SU-DHL-6 (cell line): ENCODE results near the gene MAPK12.

Experiments used
- H2AFZ ChIP-seq: fragments of 200-600 bp; sonication (generic); 2 replicates; pipeline ENCODE4 v1.6.1; 2014; ENCODE audit warnings: low read depth, mild to moderate bottlenecking, moderate library complexity, mixed read lengths, antibody characterized with exemption, low read length; ENCODE audit not compliant: severe bottlenecking
- H3F3A ChIP-seq: fragments of 200-600 bp; shearing (Covaris generic); 2 replicates; pipeline ENCODE4 v1.6.0; 2016; ENCODE audit warnings: antibody characterized with exemption, mild to moderate bottlenecking; ENCODE audit not compliant: insufficient read depth
- H3K27ac ChIP-seq: fragments of 200-600 bp; sonication (generic); 2 replicates; pipeline ENCODE4 v1.5.1; 2016; ENCODE audit warnings: low read depth, mild to moderate bottlenecking, low read length, moderate library complexity, mixed read lengths
- H3K27me3 ChIP-seq: fragments of 200-600 bp; sonication (generic), shearing (Covaris generic); 2 replicates; pipeline ENCODE4 v1.6.0; 2014; ENCODE audit warnings: mild to moderate bottlenecking, low read length
- H3K36me3 ChIP-seq: fragments of 200-600 bp; sonication (generic); 2 replicates; pipeline ENCODE4 v1.6.1; 2014; ENCODE audit warnings: mild to moderate bottlenecking, low read length, mixed read lengths
- H3K4me2 ChIP-seq: fragments of 300-600, 200-600 bp; shearing (Covaris generic), sonication (generic); 2 replicates; pipeline ENCODE4 v1.6.0; 2014; ENCODE audit warnings: low read length, low read depth, mild to moderate bottlenecking; ENCODE audit not compliant: poor library complexity, severe bottlenecking
- H3K4me3 ChIP-seq: fragments of 200-600 bp; sonication (generic); 2 replicates; pipeline ENCODE4 v1.5.1; 2014; ENCODE audit warnings: antibody characterized with exemption, low read length, mild to moderate bottlenecking, mixed read lengths; ENCODE audit not compliant: insufficient read depth, poor library complexity, severe bottlenecking
- H3K79me2 ChIP-seq: fragments of 200-600 bp; sonication (generic); 2 replicates; pipeline ENCODE4 v1.6.1; 2014; ENCODE audit warnings: mild to moderate bottlenecking, low read length, moderate library complexity; ENCODE audit not compliant: insufficient read depth
- H3K9ac ChIP-seq: fragments of 200-600 bp; sonication (generic); 2 replicates; pipeline ENCODE4 v1.7.0; 2014; ENCODE audit warnings: mild to moderate bottlenecking, low read length
- H3K9me2 ChIP-seq: fragments of 200-600 bp; sonication (generic); replicated peaks from 2 replicates; pipeline ENCODE4 v1.6.1; 2014; ENCODE audit warnings: low read length; ENCODE audit not compliant: insufficient read depth
- H3K9me3 ChIP-seq: fragments of 200-600 bp; sonication (generic); 2 replicates; pipeline ENCODE4 v1.6.1; 2014; ENCODE audit warnings: low read length, mixed read lengths; ENCODE audit not compliant: insufficient read depth
- H4K20me1 ChIP-seq: fragments of 200-600 bp; sonication (generic); 2 replicates; pipeline ENCODE4 v1.6.1; 2014; ENCODE audit warnings: low read depth, mild to moderate bottlenecking, antibody characterized with exemption, low read length, moderate library complexity, mixed read lengths
- EZH2phosphoT487 ChIP-seq: fragments of 200-600 bp; sonication (generic), shearing (Covaris generic); conservative IDR thresholded peaks from 2 replicates; pipeline ENCODE4 v1.6.1; 2018; ENCODE audit warnings: mild to moderate bottlenecking, antibody characterized with exemption, low read length, moderate library complexity, mixed read lengths
- TF ChIP-seq, protein P1 (sequence below): fragments of 200-600 bp; sonication (generic); IDR thresholded peaks from one replicate; pipeline ENCODE4 v1.5.1; 2017; ENCODE audit warnings: antibody characterized with exemption, mild to moderate bottlenecking, low read length, moderate library complexity; ENCODE audit not compliant: insufficient read depth, poor library complexity, severe bottlenecking

The MAPK12 gene

DNA sequence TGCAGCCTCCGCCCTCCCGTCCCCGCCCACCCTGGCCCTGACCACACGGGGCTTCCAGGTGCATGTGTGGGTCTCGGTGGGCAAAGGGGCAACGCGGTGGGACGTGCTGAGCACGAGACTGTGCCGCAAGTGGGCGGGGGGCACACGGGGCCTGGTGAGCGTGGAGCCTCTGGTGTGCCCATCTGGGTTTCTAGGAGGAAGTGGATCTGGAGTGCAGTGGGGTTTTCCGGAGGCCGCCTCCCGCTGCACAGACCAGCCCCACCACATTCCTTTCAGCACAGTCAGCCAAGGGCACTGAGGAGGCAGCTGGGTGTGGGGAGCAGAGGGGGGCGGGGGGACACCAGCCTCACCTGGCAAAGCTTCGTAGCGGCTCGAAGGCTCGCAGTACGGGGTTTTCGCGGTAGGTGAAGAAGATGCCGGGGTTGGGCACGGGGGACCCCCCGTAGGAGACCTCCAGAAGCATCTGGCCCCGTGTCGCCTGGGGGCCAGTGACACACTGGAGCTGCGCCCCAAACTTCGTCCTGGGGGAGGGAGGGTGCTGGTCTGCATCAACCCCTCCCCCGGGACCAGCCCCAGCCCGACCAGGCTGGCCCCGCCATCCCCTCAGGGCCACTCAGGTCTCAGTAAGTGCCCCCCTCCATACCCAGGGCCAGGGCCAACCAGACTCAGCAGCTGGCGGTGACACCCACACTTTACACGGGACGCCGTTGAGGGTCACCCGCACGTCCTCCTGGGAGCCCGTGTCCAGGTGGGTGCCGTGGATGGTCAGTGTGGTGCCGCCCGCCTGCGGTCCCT, 21.1 kb upstream of the MAPK12 start:
- Histone ChIP-seq H4K20me1 (no peaks in the 10 kb centered on the region), H3K4me3 (no peak overlapping the region), H3K79me2 (no peaks in the 10 kb centered on the region), H3K27ac (no peak overlapping the region), H3K9me2 (no peaks in the 10 kb centered on the region), H3K4me2 (no peak overlapping the region), H3F3A (no peaks in the 10 kb centered on the region), H2AFZ (no peak overlapping the region), H3K9ac (no peak overlapping the region), H3K9me3 (no peaks in the 10 kb centered on the region), H3K27me3 (no peaks in the 10 kb centered on the region), H3K36me3 (no peaks in the 10 kb centered on the region)
- TF ChIP-seq EZH2phosphoT487 = no peak

DNA sequence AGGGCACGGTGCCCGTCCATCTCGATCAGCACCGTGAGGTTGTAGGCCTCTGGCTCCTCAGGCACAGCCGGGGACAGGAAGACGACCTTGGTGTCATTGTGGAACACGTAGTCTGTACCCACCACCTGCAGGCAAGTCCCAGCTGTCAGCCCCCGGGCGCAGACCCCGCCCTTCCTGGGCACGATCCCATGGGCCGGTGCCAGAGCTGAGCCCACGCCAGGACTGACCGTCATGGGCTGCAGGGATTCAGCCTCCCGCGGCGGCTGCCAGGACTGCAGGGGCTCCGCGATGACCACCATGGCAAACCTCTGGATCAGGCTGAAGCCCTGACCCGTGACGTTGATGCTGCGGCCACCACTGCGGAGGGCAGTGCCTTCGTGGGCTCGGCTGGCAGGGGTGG, 20.5 kb upstream of the MAPK12 start:
- Histone ChIP-seq H2AFZ (no peak overlapping the region), H3K27ac (no peak overlapping the region), H3K36me3 (no peaks in the 10 kb centered on the region), H3K9ac (no peak overlapping the region), H3K4me2 (no peak overlapping the region), H3F3A (peaks cover 4% of the 10 kb centered on the region; the same call in 1 of the 2 replicates), H4K20me1 (no peaks in the 10 kb centered on the region), H3K9me2 (no peaks in the 10 kb centered on the region), H3K27me3 (no peaks in the 10 kb centered on the region), H3K79me2 (no peaks in the 10 kb centered on the region), H3K9me3 (no peaks in the 10 kb centered on the region), H3K4me3 (no peak overlapping the region)
- no peak for TF ChIP-seq EZH2phosphoT487
- TF ChIP-seq, protein P1, sequence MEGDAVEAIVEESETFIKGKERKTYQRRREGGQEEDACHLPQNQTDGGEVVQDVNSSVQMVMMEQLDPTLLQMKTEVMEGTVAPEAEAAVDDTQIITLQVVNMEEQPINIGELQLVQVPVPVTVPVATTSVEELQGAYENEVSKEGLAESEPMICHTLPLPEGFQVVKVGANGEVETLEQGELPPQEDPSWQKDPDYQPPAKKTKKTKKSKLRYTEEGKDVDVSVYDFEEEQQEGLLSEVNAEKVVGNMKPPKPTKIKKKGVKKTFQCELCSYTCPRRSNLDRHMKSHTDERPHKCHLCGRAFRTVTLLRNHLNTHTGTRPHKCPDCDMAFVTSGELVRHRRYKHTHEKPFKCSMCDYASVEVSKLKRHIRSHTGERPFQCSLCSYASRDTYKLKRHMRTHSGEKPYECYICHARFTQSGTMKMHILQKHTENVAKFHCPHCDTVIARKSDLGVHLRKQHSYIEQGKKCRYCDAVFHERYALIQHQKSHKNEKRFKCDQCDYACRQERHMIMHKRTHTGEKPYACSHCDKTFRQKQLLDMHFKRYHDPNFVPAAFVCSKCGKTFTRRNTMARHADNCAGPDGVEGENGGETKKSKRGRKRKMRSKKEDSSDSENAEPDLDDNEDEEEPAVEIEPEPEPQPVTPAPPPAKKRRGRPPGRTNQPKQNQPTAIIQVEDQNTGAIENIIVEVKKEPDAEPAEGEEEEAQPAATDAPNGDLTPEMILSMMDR = no peak

DNA sequence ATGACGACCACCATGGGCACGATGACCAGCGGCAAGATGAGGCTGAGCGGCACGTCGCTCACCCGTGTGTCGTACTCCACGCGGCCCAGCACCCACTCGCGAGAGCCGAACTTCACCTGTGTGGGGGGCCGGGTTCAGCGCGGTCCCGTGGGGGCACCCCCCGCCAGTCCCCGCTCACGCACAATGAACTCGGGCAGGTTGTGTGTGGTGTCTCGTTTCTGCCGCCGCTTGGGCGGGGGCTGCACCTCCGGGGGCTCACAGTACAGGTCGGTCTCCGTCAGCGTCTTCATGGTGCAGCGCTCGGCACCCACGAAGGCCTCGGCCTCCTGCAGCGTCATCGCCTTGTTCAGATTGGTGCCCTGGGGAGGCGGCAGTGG, 19.9 kb upstream of the MAPK12 start:
- no peaks in the 10 kb centered on the region for H3K79me2 ChIP-seq
- H3K9me2 ChIP-seq = no peaks in the 10 kb centered on the region
- no peaks in the 10 kb centered on the region for H3K27me3 ChIP-seq
- no peak overlapping the region for H3K4me2 ChIP-seq
- H3K27ac ChIP-seq = no peak overlapping the region
- H3F3A ChIP-seq = peaks cover 9% of the 10 kb centered on the region
- no peak for TF ChIP-seq EZH2phosphoT487
- TF ChIP-seq, protein P1 = no peak
- H3K9ac ChIP-seq = no peak overlapping the region
- H3K4me3 ChIP-seq = no peak overlapping the region
- H2AFZ ChIP-seq = no peak overlapping the region
- no peaks in the 10 kb centered on the region for H4K20me1 ChIP-seq
- H3K36me3 ChIP-seq = no peaks in the 10 kb centered on the region
- H3K9me3 ChIP-seq = no peaks in the 10 kb centered on the region

DNA sequence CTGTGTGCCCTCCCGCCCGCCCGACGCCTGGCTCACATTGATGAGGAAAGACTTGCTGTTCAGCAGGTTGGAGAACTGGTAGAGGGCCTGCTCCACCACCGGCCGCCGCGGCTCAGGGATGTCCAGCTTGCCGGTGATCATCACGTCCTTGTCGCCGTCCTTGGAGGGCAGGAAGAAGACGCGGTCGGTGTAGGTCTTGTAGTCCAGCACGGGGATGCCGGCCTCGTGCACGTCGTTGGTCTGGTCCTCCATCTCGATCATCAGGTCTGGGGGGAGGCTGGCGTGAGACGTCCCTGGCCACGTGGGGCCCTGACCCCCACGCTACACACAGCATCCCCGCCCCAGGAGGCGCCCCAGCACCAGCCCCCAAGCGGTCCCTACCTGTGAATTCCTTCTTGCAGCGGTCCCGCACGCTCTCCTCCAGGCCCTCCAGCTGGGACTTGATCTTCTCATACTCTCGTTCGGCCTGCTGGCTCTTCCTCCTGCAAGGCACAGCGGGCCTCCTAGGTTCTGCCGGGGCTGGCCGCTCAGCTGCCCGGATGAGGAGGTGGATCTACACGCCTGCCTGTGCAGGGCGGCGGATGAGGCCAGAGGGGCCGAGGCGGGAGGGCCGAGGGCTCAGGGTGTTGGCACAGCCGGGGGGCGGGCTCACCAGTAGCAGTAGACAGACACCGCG, 19.4 kb upstream of the MAPK12 start:
- Histone ChIP-seq H2AFZ (no peak overlapping the region), H3K27ac (no peak overlapping the region), H3K9me2 (no peaks in the 10 kb centered on the region), H3K9me3 (no peaks in the 10 kb centered on the region), H4K20me1 (no peaks in the 10 kb centered on the region), H3K4me3 (no peak overlapping the region), H3K9ac (no peak overlapping the region), H3K79me2 (no peaks in the 10 kb centered on the region), H3K4me2 (no peak overlapping the region), H3K36me3 (no peaks in the 10 kb centered on the region), H3F3A (peaks cover 10% of the 10 kb centered on the region), H3K27me3 (no peaks in the 10 kb centered on the region)
- no peak for TF ChIP-seq EZH2phosphoT487
- TF ChIP-seq, protein P1 = no peak
